ENCODE data around the gene PRKCQ.

DNA sequence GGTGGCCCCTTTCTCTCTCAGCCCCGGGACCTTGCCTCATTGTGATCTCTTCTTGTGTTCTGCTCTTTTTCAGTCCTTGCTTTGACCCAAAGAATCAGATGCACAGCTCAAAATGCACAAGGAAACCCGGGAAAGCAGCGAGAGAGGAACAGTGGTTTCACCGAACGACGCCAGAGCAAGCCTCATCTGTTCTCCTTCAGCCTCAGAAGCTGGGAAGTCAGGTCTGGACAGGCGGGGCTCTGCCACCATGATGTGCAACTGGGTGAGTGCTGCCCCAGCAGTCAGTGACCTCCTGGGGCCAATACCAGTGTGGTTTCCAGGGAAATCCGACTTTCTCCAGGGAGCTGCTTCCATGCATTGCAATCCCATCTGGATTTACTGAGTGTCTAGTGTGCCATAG lies 133.4 kb downstream of the PRKCQ start:
- TF ChIP-seq KDM1A (IDR thresholded peaks at IDR 0.05; ENCODE audit: borderline replicate concordance, low read length) (no peak), EZH2 (IDR thresholded peaks at IDR 0.05; ENCODE audit: low read depth, low read length, severe bottlenecking) (no peak)
